Neural cell (in vitro differentiated cells): ENCODE data around the gene MBD4. TPM values are rescaled to one million over a fixed set of nuclear protein-coding genes. Genes with fewer than 3 reads are reported as not detected.

Experiments used
- H2AFZ ChIP-seq: fragments of 200-600, 300-800 bp; sonication (generic), shearing (Covaris generic); 2 replicates; pipeline ENCODE4 v1.6.0; 2014; ENCODE audit warnings: low read depth, mild to moderate bottlenecking, antibody characterized with exemption, low read length, moderate library complexity
- H3F3A ChIP-seq: fragments of 200-600 bp; shearing (Covaris generic); 2 replicates; pipeline ENCODE4 v1.6.1; 2016; ENCODE audit warnings: mild to moderate bottlenecking, moderate library complexity, mixed read lengths, antibody characterized with exemption, low read length; ENCODE audit not compliant: insufficient read depth, poor library complexity, severe bottlenecking
- H3K27ac ChIP-seq: fragments of 200-600, 300-800 bp; sonication (generic), shearing (Covaris generic); 2 replicates; pipeline ENCODE4 v1.5.1; 2014; ENCODE audit warnings: mild to moderate bottlenecking, low read length, moderate library complexity
- H3K27me3 ChIP-seq: fragments of 300-800, 200-600 bp; sonication (generic), shearing (Covaris generic); 2 replicates; pipeline ENCODE4 v1.6.0; 2014; ENCODE audit warnings: mild to moderate bottlenecking, low read depth, low read length, moderate library complexity; ENCODE audit not compliant: insufficient read depth
- H3K36me3 ChIP-seq: fragments of 300-800, 200-600 bp; sonication (generic), shearing (Covaris generic); 2 replicates; pipeline ENCODE4 v1.5.1; 2014; ENCODE audit warnings: mild to moderate bottlenecking, antibody characterized with exemption, low read length, moderate library complexity; ENCODE audit not compliant: insufficient read depth
- H3K4me2 ChIP-seq: fragments of 300-800, 200-600 bp; sonication (generic), shearing (Covaris generic); 2 replicates; pipeline ENCODE4 v1.6.0; 2014; ENCODE audit warnings: mild to moderate bottlenecking, low read length
- H3K4me3 ChIP-seq: fragments of 300-800, 200-600 bp; sonication (generic), shearing (Covaris generic); 2 replicates; pipeline ENCODE4 v1.5.1; 2014; ENCODE audit warnings: mild to moderate bottlenecking, low read length, moderate library complexity
- H3K79me2 ChIP-seq: fragments of 200-600 bp; shearing (Covaris generic); replicated peaks from 2 replicates; pipeline ENCODE4 v1.6.0; 2014; ENCODE audit warnings: mild to moderate bottlenecking, low read length, moderate library complexity; ENCODE audit not compliant: insufficient read depth
- H3K9ac ChIP-seq: fragments of 300-800, 200-600 bp; sonication (generic), shearing (Covaris generic); 2 replicates; pipeline ENCODE4 v1.6.1; 2016; ENCODE audit warnings: mild to moderate bottlenecking, low read length, mixed read lengths
- H3K9me2 ChIP-seq: fragments of 200-600 bp; shearing (Covaris generic); 2 replicates; pipeline ENCODE4 v1.6.1; 2016; ENCODE audit warnings: mild to moderate bottlenecking, low read length, mixed read lengths; ENCODE audit not compliant: insufficient read depth
- H3K9me3 ChIP-seq: fragments of 200-600, 300-800 bp; sonication (generic), shearing (Covaris generic); 2 replicates; pipeline ENCODE4 v1.6.1; 2016; ENCODE audit warnings: mild to moderate bottlenecking, mixed run types, low read length, moderate library complexity, mixed read lengths
- H4K20me1 ChIP-seq: fragments of 200-600 bp; shearing (Covaris generic); 2 replicates; pipeline ENCODE4 v1.6.1; 2016; ENCODE audit warnings: mild to moderate bottlenecking, mixed run types; ENCODE audit not compliant: insufficient read depth
- CTCF ChIP-seq: fragments of 450-650 bp; IDR thresholded peaks from 2 replicates; pipeline ENCODE4 v1.5.1; 2014; ENCODE audit warnings: antibody characterized with exemption, mild to moderate bottlenecking, moderate library complexity; ENCODE audit not compliant: poor library complexity, severe bottlenecking
- EP300 ChIP-seq: fragments of 450-650 bp; conservative IDR thresholded peaks from 2 replicates; pipeline ENCODE4 v1.6.1; 2014; ENCODE audit warnings: antibody characterized with exemption, mild to moderate bottlenecking, moderate library complexity; ENCODE audit not compliant: poor library complexity, severe bottlenecking
- EZH2 ChIP-seq: fragments of 200-600, 300-800 bp; shearing (Covaris generic), sonication (generic); IDR thresholded peaks from 2 replicates; pipeline ENCODE4 v1.6.1; 2014; ENCODE audit warnings: antibody characterized with exemption, low read length, borderline replicate concordance, mild to moderate bottlenecking; ENCODE audit not compliant: insufficient read depth, poor library complexity, severe bottlenecking
- MXI1 ChIP-seq: fragments of 450-650 bp; conservative IDR thresholded peaks from 2 replicates; pipeline ENCODE4 v1.6.1; 2014; ENCODE audit warnings: antibody characterized with exemption, mild to moderate bottlenecking; ENCODE audit not compliant: poor library complexity, severe bottlenecking
- POLR2AphosphoS5 ChIP-seq: IDR thresholded peaks from 2 replicates; pipeline ENCODE4 v1.6.1; 2012
- RAD21 ChIP-seq: fragments of 450-650 bp; conservative IDR thresholded peaks from 2 replicates; pipeline ENCODE4 v1.6.1; 2014; ENCODE audit warnings: antibody characterized with exemption, mild to moderate bottlenecking, moderate library complexity
- REST ChIP-seq: IDR thresholded peaks from 2 replicates; pipeline ENCODE4 v1.6.1; 2012; ENCODE audit warnings: borderline replicate concordance
- SMC3 ChIP-seq: fragments of 450-650 bp; conservative IDR thresholded peaks from 2 replicates; pipeline ENCODE4 v1.6.1; 2014; ENCODE audit warnings: antibody characterized with exemption, mild to moderate bottlenecking, moderate library complexity; ENCODE audit not compliant: poor library complexity
- TAF1 ChIP-seq: IDR thresholded peaks from 2 replicates; pipeline ENCODE4 v1.6.1; 2012; ENCODE audit warnings: low read depth
- polyA plus RNA-seq: library from polyadenylated mRNA; depleted of rRNA; stranded (reverse); fragments of >200 nt; gene quantifications from 2 replicates; pipeline ENCODE4 v1.2.3, GENCODE V29; 2014

MBD4 gene
- polyA plus RNA-seq, 1 donor from 2014 or later: 50.0 TPM

GRCh38 chr3:129433565-129433964 is 6.2 kb downstream of the MBD4 start:
- no peaks in the 10 kb centered on the region for H3K9me3 ChIP-seq
- no peak overlapping the region for H3K4me2 ChIP-seq
- H2AFZ ChIP-seq: no peak overlapping the region
- H3K27me3 ChIP-seq: no peaks in the 10 kb centered on the region
- no peaks in the 10 kb centered on the region for H3K9me2 ChIP-seq
- no peak overlapping the region for H3K4me3 ChIP-seq
- no peaks in the 10 kb centered on the region for H4K20me1 ChIP-seq
- no peak overlapping the region for H3K27ac ChIP-seq
- peaks cover 3% of the 10 kb centered on the region for H3K79me2 ChIP-seq
- no peak for TF ChIP-seq EP300
- no peak for TF ChIP-seq RAD21
- no peak for TF ChIP-seq POLR2AphosphoS5
- no peak for TF ChIP-seq EZH2
- no peak for TF ChIP-seq REST
- TF ChIP-seq MXI1: no peak
- TF ChIP-seq CTCF: no peak
- no peak for TF ChIP-seq SMC3
- TF ChIP-seq TAF1: no peak
- peaks cover 4% of the 10 kb centered on the region for H3K36me3 ChIP-seq
- H3K9ac ChIP-seq: no peak overlapping the region
- H3F3A ChIP-seq: no peaks in the 10 kb centered on the region

GRCh38 chr3:129432671-129433070 is 7.1 kb downstream of the MBD4 start:
- H3K27me3 ChIP-seq: no peaks in the 10 kb centered on the region
- H3F3A ChIP-seq: no peaks in the 10 kb centered on the region
- H3K4me2 ChIP-seq: no peak overlapping the region
- H3K9me2 ChIP-seq: no peaks in the 10 kb centered on the region
- H3K9ac ChIP-seq: no peak overlapping the region
- no peaks in the 10 kb centered on the region for H4K20me1 ChIP-seq
- TF ChIP-seq EP300 (no peak), POLR2AphosphoS5 (no peak), TAF1 (no peak), SMC3 (no peak), REST (no peak), RAD21 (no peak), MXI1 (no peak), EZH2 (no peak), CTCF (no peak)
- H3K4me3 ChIP-seq: no peak overlapping the region
- no peaks in the 10 kb centered on the region for H3K9me3 ChIP-seq
- no peaks in the 10 kb centered on the region for H3K79me2 ChIP-seq
- H3K36me3 ChIP-seq: peaks cover 4% of the 10 kb centered on the region
- H2AFZ ChIP-seq: no peak overlapping the region
- no peak overlapping the region for H3K27ac ChIP-seq
